H9 (cell line): ENCODE measurements around the gene MED1. TPM values are rescaled to one million over a fixed set of nuclear protein-coding genes. Genes with fewer than 3 reads are reported as not detected.

Experiments used
- DNase-seq: peaks from one replicate; pipeline ENCODE4 v3.0.0-alpha.2; 2017
- H2AFZ ChIP-seq: one replicate; pipeline ENCODE4 v1.6.1; 2013; ENCODE audit warnings: mild to moderate bottlenecking, low read length, control low read depth, moderate library complexity
- H2AK5ac ChIP-seq: 2 replicates; pipeline ENCODE4 v1.6.1; 2013; ENCODE audit warnings: low read length, control low read depth, mixed read lengths; ENCODE audit not compliant: insufficient read length
- H2BK120ac ChIP-seq: one replicate; pipeline ENCODE4 v1.6.1; 2013; ENCODE audit warnings: low read depth, mild to moderate bottlenecking, low read length, control low read depth, inconsistent platforms; ENCODE audit not compliant: poor library complexity, severe bottlenecking
- H2BK12ac ChIP-seq: 2 replicates; pipeline ENCODE4 v1.6.1; 2013; ENCODE audit warnings: low read length, control low read depth, mixed read lengths, low read depth; ENCODE audit not compliant: insufficient read length
- H2BK15ac ChIP-seq: 2 replicates; pipeline ENCODE4 v1.6.1; 2013; ENCODE audit warnings: low read depth, low read length, control low read depth
- H2BK20ac ChIP-seq: one replicate; pipeline ENCODE4 v1.6.1; 2013; ENCODE audit warnings: low read depth, mild to moderate bottlenecking, low read length, control low read depth, inconsistent platforms; ENCODE audit not compliant: poor library complexity, severe bottlenecking
- H2BK5ac ChIP-seq: 2 replicates; pipeline ENCODE4 v1.6.1; 2013; ENCODE audit warnings: low read length, control low read depth, mixed read lengths; ENCODE audit not compliant: insufficient read length
- H3K14ac ChIP-seq: 2 replicates; pipeline ENCODE4 v1.6.1; 2013; ENCODE audit warnings: low read length, control low read depth; ENCODE audit not compliant: insufficient read depth
- H3K18ac ChIP-seq: 2 replicates; pipeline ENCODE4 v1.6.1; 2013; ENCODE audit warnings: low read depth, mild to moderate bottlenecking, mixed read lengths, low read length, control low read depth; ENCODE audit not compliant: insufficient read length
- H3K23ac ChIP-seq: 2 replicates; pipeline ENCODE4 v1.6.1; 2013; ENCODE audit warnings: low read length, control low read depth, mixed read lengths, low read depth; ENCODE audit not compliant: insufficient read length
- H3K23me2 ChIP-seq: 2 replicates; pipeline ENCODE4 v1.6.1; 2013; ENCODE audit warnings: low read depth, mild to moderate bottlenecking, mixed read lengths, low read length, control low read depth; ENCODE audit not compliant: insufficient read length, poor library complexity, severe bottlenecking
- H3K27ac ChIP-seq: 2 replicates; pipeline ENCODE4 v1.5.1; 2013; ENCODE audit warnings: low read length, control low read depth, mixed read lengths, low read depth; ENCODE audit not compliant: insufficient read length
- H3K27me3 ChIP-seq: 2 replicates; pipeline ENCODE4 v1.6.1; 2013; ENCODE audit warnings: low read length, control low read depth, inconsistent platforms; ENCODE audit not compliant: insufficient read depth
- H3K4ac ChIP-seq: 2 replicates; pipeline ENCODE4 v1.6.1; 2013; ENCODE audit warnings: low read depth, mild to moderate bottlenecking, control low read depth, inconsistent platforms, low read length, moderate library complexity
- H3K4me1 ChIP-seq: 2 replicates; pipeline ENCODE4 v1.6.1; 2013; ENCODE audit warnings: low read length, control low read depth, inconsistent platforms; ENCODE audit not compliant: insufficient read depth
- H3K4me2 ChIP-seq: 2 replicates; pipeline ENCODE4 v1.6.1; 2013; ENCODE audit warnings: low read length, control low read depth, mixed read lengths; ENCODE audit not compliant: insufficient read length, insufficient read depth
- H3K56ac ChIP-seq: 2 replicates; pipeline ENCODE4 v1.6.1; 2013; ENCODE audit warnings: low read depth, mild to moderate bottlenecking, mixed read lengths, low read length, control low read depth; ENCODE audit not compliant: insufficient read length
- H3K79me1 ChIP-seq: 2 replicates; pipeline ENCODE4 v1.6.1; 2013; ENCODE audit warnings: low read depth, mild to moderate bottlenecking, moderate library complexity, low read length, control low read depth, inconsistent platforms; ENCODE audit not compliant: insufficient read depth, poor library complexity, severe bottlenecking
- H3K79me2 ChIP-seq: 2 replicates; pipeline ENCODE4 v1.6.1; 2013; ENCODE audit warnings: low read length, control low read depth, inconsistent platforms; ENCODE audit not compliant: insufficient read depth
- H3K9ac ChIP-seq: 2 replicates; pipeline ENCODE4 v1.6.1; 2013; ENCODE audit warnings: low read length, control low read depth, mixed read lengths; ENCODE audit not compliant: insufficient read length; ENCODE audit errors: extremely low read depth
- H3K9me3 ChIP-seq: one replicate; pipeline ENCODE4 v1.6.1; 2013; ENCODE audit warnings: low read depth, low read length, inconsistent platforms; ENCODE audit not compliant: control insufficient read depth
- H3T11ph ChIP-seq: one replicate; pipeline ENCODE4 v1.6.1; 2013; ENCODE audit warnings: mild to moderate bottlenecking, low read length, control low read depth, inconsistent platforms
- H4K20me1 ChIP-seq: one replicate; pipeline ENCODE4 v1.6.1; 2013; ENCODE audit not compliant: control insufficient read depth, insufficient read length, insufficient read depth
- H4K5ac ChIP-seq: 2 replicates; pipeline ENCODE4 v1.6.1; 2013; ENCODE audit warnings: low read depth, mild to moderate bottlenecking, mixed read lengths, low read length, control low read depth; ENCODE audit not compliant: insufficient read length
- H4K8ac ChIP-seq: replicated peaks from 2 replicates; pipeline ENCODE4 v1.6.1; 2013; ENCODE audit warnings: low read length, control low read depth, mixed read lengths, low read depth; ENCODE audit not compliant: insufficient read length
- H4K91ac ChIP-seq: 2 replicates; pipeline ENCODE4 v1.6.1; 2013; ENCODE audit warnings: low read depth, mild to moderate bottlenecking, moderate library complexity, mixed read lengths, low read length, control low read depth; ENCODE audit not compliant: insufficient read length
- H3K27ac Mint-ChIP-seq, 3 experiments: 2 replicates in 2 of 3; 3 replicates in 1 of 3; pipeline ENCODE4 v1.8.0; 2020 to 2021; ENCODE audit warnings: mixed read lengths in 3 of 3, mild to moderate bottlenecking in 1 of 3, moderate library complexity in 1 of 3
- H3K27me3 Mint-ChIP-seq: 2 replicates; pipeline ENCODE4 v1.8.0; 2021; ENCODE audit warnings: low read depth, mild to moderate bottlenecking, moderate library complexity, mixed read lengths
- H3K36me3 Mint-ChIP-seq, 3 experiments: 2 replicates in 2 of 3; 3 replicates in 1 of 3; pipeline ENCODE4 v1.8.0; 2020 to 2021; ENCODE audit warnings: low read depth in 3 of 3, mixed read lengths in 3 of 3; ENCODE audit not compliant: insufficient read depth in 1 of 3
- H3K4me1 Mint-ChIP-seq, 2 experiments: 2 replicates each; pipeline ENCODE4 v1.8.0; 2020; ENCODE audit warnings: mixed read lengths in 2 of 2
- H3K4me3 Mint-ChIP-seq, 2 experiments: 2 replicates in 1 of 2; 3 replicates in 1 of 2; pipeline ENCODE4 v1.8.0; 2020 to 2021; ENCODE audit warnings: mild to moderate bottlenecking in 2 of 2, mixed read lengths in 2 of 2, moderate library complexity in 1 of 2
- H3K9me3 Mint-ChIP-seq, 2 experiments: 2 replicates in 1 of 2; 3 replicates in 1 of 2; pipeline ENCODE4 v1.8.0; 2020; ENCODE audit warnings: mild to moderate bottlenecking in 2 of 2, mixed read lengths in 2 of 2, moderate library complexity in 1 of 2
- CTCF ChIP-seq: fragments of 200-600 bp; sonication (generic); conservative IDR thresholded peaks from 3 replicates; pipeline ENCODE4 v1.8.0; 2021; ENCODE audit warnings: antibody characterized with exemption, mild to moderate bottlenecking
- WGBS: extraction: QIAGEN DNeasy Blood & Tissue Kit; methylation state at CpG from one replicate; pipeline ENCODE4 v1.1.7; 2013; ENCODE audit warnings: missing lambda C conversion rate, low lambda C conversion rate, mixed read lengths; ENCODE audit not compliant: insufficient read length; ENCODE audit errors: extremely low coverage; 5-methylcytosine and 5-hydroxymethylcytosine counted together
- total RNA-seq: library from RNA; stranded (reverse); gene quantifications from 2 replicates; pipeline ENCODE4 v1.2.1, GENCODE V29; 2021

MED1 gene
- total RNA-seq, 1 experiment from 2014 or later, result 59.2 TPM

GRCh38 chr17:39462631-39463375 is 11.7 kb upstream of the MED1 start:
- Histone ChIP-seq H2BK15ac (no peak overlapping the region), H4K8ac (no peak overlapping the region), H2BK5ac (no peak overlapping the region), H2BK12ac (no peak overlapping the region), H3K79me1 (peaks cover 2% of the 10 kb centered on the region), H3K56ac (no peak overlapping the region), H3K27ac (no peak overlapping the region), H3K4ac (no peak overlapping the region), H3K14ac (no peak overlapping the region; the same call in 1 of the 2 replicates), H2BK120ac (no peak overlapping the region), H3K9me3 (no peaks in the 10 kb centered on the region), H2AK5ac (no peak overlapping the region), H3K79me2 (peaks cover 29% of the 10 kb centered on the region; the same call in 1 of the 2 replicates), H3K18ac (no peak overlapping the region), H3K4me1 (no peaks in the 10 kb centered on the region; the same call in 1 of the 2 replicates), H4K5ac (no peak overlapping the region), H2AFZ (no peak overlapping the region), H3T11ph (no peak overlapping the region), H3K23ac (no peak overlapping the region), H3K23me2 (peaks cover 13% of the 10 kb centered on the region), H3K27me3 (no peaks in the 10 kb centered on the region), H4K91ac (no peak overlapping the region), H2BK20ac (no peak overlapping the region), H3K4me2 (peak overlapping the region; percentile 94), H3K9ac (peak overlapping the region; percentile 99), H4K20me1 (peaks cover 2% of the 10 kb centered on the region)
- TF ChIP-seq CTCF, result no peak
- Mint-ChIP-seq H3K27me3 (no peaks in the 10 kb centered on the region; the same call in 1 of the 2 replicates), H3K4me1 (peaks cover 14 to 23% of the 10 kb centered on the region in 2 experiments), H3K4me3 (peak overlapping the region; percentile 85 to 96), H3K9me3 (peaks cover 0 to 3% of the 10 kb centered on the region in 2 experiments; a peak in 1 of 5 replicates), H3K36me3 (peaks cover 1 to 27% (median 20%) of the 10 kb centered on the region in 3 experiments; a peak in 5 of 7 replicates), H3K27ac (peak overlapping the region in 2 of 3 experiments; percentile 95 to 97; a peak in 1 of 7 replicates)
- WGBS, result no CpG with 5 or more reads among the region's 28 CpGs
- DNase-seq, result no peak
